NCI-H524 (cell line): ENCODE data around the gene ICA1.

Experiments
- DNase-seq, 2 experiments: peaks; one replicate each; lab custom pipeline; 2025; lab: John Stamatoyannopoulos, UW

The ICA1 gene

GRCh38 chr7:8131694-8132605 is 130.0 kb downstream of the ICA1 start:
- DNase-seq = no peak

GRCh38 chr7:8130663-8131062 is 131.3 kb downstream of the ICA1 start:
- no peak for DNase-seq

GRCh38 chr7:8129318-8129659 is 132.7 kb downstream of the ICA1 start:
- DNase-seq = no peak

GRCh38 chr7:8128449-8129317 is 133.3 kb downstream of the ICA1 start:
- no peak for DNase-seq

GRCh38 chr7:8126601-8127167 is 135.3 kb downstream of the ICA1 start:
- no peak for DNase-seq

- DNase-seq = no peak
These were observed 136.1 kb downstream of the ICA1 start for GRCh38 chr7:8125680-8126444.

- DNase-seq = no peak
These were observed 140.7 kb downstream of the ICA1 start for GRCh38 chr7:8121243-8121642.

- DNase-seq = no peak
These were observed 141.4 kb downstream of the ICA1 start for GRCh38 chr7:8120390-8121058.

GRCh38 chr7:8119262-8119661 is 142.7 kb downstream of the ICA1 start:
- no peak for DNase-seq

- no peak for DNase-seq
These were observed 144.8 kb downstream of the ICA1 start for GRCh38 chr7:8117195-8117594.

- DNase-seq = no peak
These were observed 146.2 kb downstream of the ICA1 start for GRCh38 chr7:8115547-8116402.

GRCh38 chr7:8114175-8114574 is 147.8 kb downstream of the ICA1 start:
- DNase-seq = no peak

- no peak for DNase-seq
These were observed 148.8 kb downstream of the ICA1 start for GRCh38 chr7:8113184-8113583.

GRCh38 chr7:8112685-8113084 is 149.3 kb downstream of the ICA1 start:
- no peak for DNase-seq

- peak in 1 of 2 experiments; percentile 19 for DNase-seq
These were observed 150.5 kb downstream of the ICA1 start for GRCh38 chr7:8111282-8111960.

GRCh38 chr7:8109196-8110022 is 152.6 kb downstream of the ICA1 start:
- no peak for DNase-seq

GRCh38 chr7:8105449-8106095 is 156.4 kb downstream of the ICA1 start:
- no peak for DNase-seq

GRCh38 chr7:8103282-8103681 is 158.7 kb downstream of the ICA1 start:
- no peak for DNase-seq
